ENCODE results near the gene APOA5.

APOA5 gene

DNA sequence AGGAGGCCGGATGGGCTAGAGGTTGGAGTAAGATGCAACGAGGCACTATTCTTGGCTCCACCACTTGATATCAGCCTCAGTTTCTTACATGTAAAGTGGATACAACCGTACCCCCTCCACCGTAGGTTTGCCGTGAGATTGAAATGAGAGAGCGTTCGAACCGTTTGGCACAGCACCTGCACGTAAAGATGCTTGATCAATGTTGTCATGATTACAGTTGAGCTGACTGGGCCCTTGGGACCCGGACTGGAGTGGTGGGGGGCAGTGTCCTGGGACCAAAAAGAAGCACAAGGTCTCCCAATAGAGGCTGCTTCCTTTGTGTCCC, 41.8 kb upstream of the APOA5 start:
- no peak overlapping the region for H2BK120ac ChIP-seq (ENCODE audit: low read depth, low read length)
- no peak overlapping the region for H3K4ac ChIP-seq (ENCODE audit: low read depth, low read length)
- H3K23ac ChIP-seq (ENCODE audit: low read length), result no peak overlapping the region
- H3K4me1 ChIP-seq (ENCODE audit: control insufficient read depth, low read depth, low read length), result peaks cover 8% of the 10 kb centered on the region
- no peak overlapping the region for H2BK5ac ChIP-seq (ENCODE audit: low read length)
- no peak overlapping the region for H2AK5ac ChIP-seq (ENCODE audit: low read length)
- H3K4me3 ChIP-seq (ENCODE audit: low read length), result no peak overlapping the region
- WGBS (ENCODE audit: extremely low coverage, insufficient coverage, low lambda C conversion rate), result no CpG with 5 or more reads among the region's 10 CpGs
- no peak overlapping the region for H4K5ac ChIP-seq (ENCODE audit: low read length)
- H3K79me2 ChIP-seq (ENCODE audit: control insufficient read depth, insufficient read depth, low read length), result no peaks in the 10 kb centered on the region
- H3K79me1 ChIP-seq (ENCODE audit: low read length), result no peaks in the 10 kb centered on the region
- no peak overlapping the region for H3K56ac ChIP-seq (ENCODE audit: low read length)
- no peaks in the 10 kb centered on the region for H3K27me3 ChIP-seq (ENCODE audit: insufficient read depth, low read length, poor library complexity)
- no peak overlapping the region for H3K27ac ChIP-seq (ENCODE audit: low read depth, low read length)
- DNase-seq, result no peak
- H3K36me3 ChIP-seq (ENCODE audit: control insufficient read depth, insufficient read depth, low read length), result no peaks in the 10 kb centered on the region
- H3K4me2 ChIP-seq (ENCODE audit: low read length), result no peak overlapping the region
- no peak overlapping the region for H3K9ac ChIP-seq (ENCODE audit: low read length)
- H2BK15ac ChIP-seq (replicated peaks; ENCODE audit: low read depth), result no peak overlapping the region
- H4K8ac ChIP-seq (ENCODE audit: low read depth, low read length), result no peak overlapping the region
- no peak overlapping the region for H3K18ac ChIP-seq (ENCODE audit: low read length)

DNA sequence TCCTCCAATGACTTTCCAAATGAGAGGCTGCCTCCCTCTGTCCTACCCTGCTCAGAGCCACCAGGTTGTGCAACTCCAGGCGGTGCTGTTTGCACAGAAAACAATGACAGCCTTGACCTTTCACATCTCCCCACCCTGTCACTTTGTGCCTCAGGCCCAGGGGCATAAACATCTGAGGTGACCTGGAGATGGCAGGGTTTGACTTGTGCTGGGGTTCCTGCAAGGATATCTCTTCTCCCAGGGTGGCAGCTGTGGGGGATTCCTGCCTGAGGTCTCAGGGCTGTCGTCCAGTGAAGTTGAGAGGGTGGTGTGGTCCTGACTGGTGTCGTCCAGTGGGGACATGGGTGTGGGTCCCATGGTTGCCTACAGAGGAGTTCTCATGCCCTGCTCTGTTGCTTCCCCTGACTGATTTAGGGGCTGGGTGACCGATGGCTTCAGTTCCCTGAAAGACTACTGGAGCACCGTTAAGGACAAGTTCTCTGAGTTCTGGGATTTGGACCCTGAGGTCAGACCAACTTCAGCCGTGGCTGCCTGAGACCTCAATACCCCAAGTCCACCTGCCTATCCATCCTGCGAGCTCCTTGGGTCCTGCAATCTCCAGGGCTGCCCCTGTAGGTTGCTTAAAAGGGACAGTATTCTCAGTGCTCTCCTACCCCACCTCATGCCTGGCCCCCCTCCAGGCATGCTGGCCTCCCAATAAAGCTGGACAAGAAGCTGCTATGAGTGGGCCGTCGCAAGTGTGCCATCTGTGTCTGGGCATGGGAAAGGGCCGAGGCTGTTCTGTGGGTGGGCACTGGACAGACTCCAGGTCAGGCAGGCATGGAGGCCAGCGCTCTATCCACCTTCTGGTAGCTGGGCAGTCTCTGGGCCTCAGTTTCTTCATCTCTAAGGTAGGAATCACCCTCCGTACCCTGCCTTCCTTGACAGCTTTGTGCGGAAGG, 40.9 kb upstream of the APOA5 start:
- Histone ChIP-seq H4K5ac (ENCODE audit: low read length) (no peak overlapping the region), H3K79me1 (ENCODE audit: low read length) (no peaks in the 10 kb centered on the region), H2BK15ac (replicated peaks; ENCODE audit: low read depth) (no peak overlapping the region), H3K4me1 (ENCODE audit: control insufficient read depth, low read depth, low read length) (peaks cover 6% of the 10 kb centered on the region), H2AK5ac (ENCODE audit: low read length) (no peak overlapping the region), H3K27ac (ENCODE audit: low read depth, low read length) (no peak overlapping the region), H3K18ac (ENCODE audit: low read length) (no peak overlapping the region), H3K9ac (ENCODE audit: low read length) (no peak overlapping the region), H3K79me2 (ENCODE audit: control insufficient read depth, insufficient read depth, low read length) (no peaks in the 10 kb centered on the region), H3K23ac (ENCODE audit: low read length) (no peak overlapping the region), H3K4ac (ENCODE audit: low read depth, low read length) (no peak overlapping the region), H4K8ac (ENCODE audit: low read depth, low read length) (no peak overlapping the region), H3K4me2 (ENCODE audit: low read length) (no peak overlapping the region), H3K27me3 (ENCODE audit: insufficient read depth, low read length, poor library complexity) (no peaks in the 10 kb centered on the region), H3K4me3 (ENCODE audit: low read length) (no peak overlapping the region), H3K36me3 (ENCODE audit: control insufficient read depth, insufficient read depth, low read length) (no peaks in the 10 kb centered on the region), H2BK120ac (ENCODE audit: low read depth, low read length) (no peak overlapping the region), H2BK5ac (ENCODE audit: low read length) (no peak overlapping the region), H3K56ac (ENCODE audit: low read length) (no peak overlapping the region)
- no peak for DNase-seq
- no CpG with 5 or more reads among the region's 13 CpGs for WGBS (ENCODE audit: extremely low coverage, insufficient coverage, low lambda C conversion rate)

DNA sequence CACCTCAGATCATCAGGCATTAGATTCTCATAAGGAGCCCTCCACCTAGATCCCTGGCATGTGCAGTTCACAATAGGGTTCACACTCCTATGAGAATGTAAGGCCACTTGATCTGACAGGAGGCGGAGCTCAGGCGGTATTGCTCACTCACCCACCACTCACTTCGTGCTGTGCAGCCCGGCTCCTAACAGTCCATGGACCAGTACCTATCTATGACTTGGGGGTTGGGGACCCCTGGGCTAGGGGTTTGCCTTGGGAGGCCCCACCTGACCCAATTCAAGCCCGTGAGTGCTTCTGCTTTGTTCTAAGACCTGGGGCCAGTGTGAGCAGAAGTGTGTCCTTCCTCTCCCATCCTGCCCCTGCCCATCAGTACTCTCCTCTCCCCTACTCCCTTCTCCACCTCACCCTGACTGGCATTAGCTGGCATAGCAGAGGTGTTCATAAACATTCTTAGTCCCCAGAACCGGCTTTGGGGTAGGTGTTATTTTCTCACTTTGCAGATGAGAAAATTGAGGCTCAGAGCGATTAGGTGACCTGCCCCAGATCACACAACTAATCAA, 40.2 kb upstream of the APOA5 start:
- Histone ChIP-seq H3K4ac (ENCODE audit: low read depth, low read length) (no peak overlapping the region), H2AK5ac (ENCODE audit: low read length) (no peak overlapping the region), H3K4me3 (ENCODE audit: low read length) (no peak overlapping the region), H4K5ac (ENCODE audit: low read length) (no peak overlapping the region), H2BK5ac (ENCODE audit: low read length) (no peak overlapping the region), H3K56ac (ENCODE audit: low read length) (no peak overlapping the region), H3K36me3 (ENCODE audit: control insufficient read depth, insufficient read depth, low read length) (no peaks in the 10 kb centered on the region), H3K23ac (ENCODE audit: low read length) (no peak overlapping the region), H3K4me2 (ENCODE audit: low read length) (no peak overlapping the region), H3K79me2 (ENCODE audit: control insufficient read depth, insufficient read depth, low read length) (no peaks in the 10 kb centered on the region), H3K18ac (ENCODE audit: low read length) (no peak overlapping the region), H3K4me1 (ENCODE audit: control insufficient read depth, low read depth, low read length) (peaks cover 2% of the 10 kb centered on the region), H3K27me3 (ENCODE audit: insufficient read depth, low read length, poor library complexity) (no peaks in the 10 kb centered on the region), H3K79me1 (ENCODE audit: low read length) (no peaks in the 10 kb centered on the region), H3K27ac (ENCODE audit: low read depth, low read length) (no peak overlapping the region), H2BK15ac (replicated peaks; ENCODE audit: low read depth) (no peak overlapping the region), H3K9ac (ENCODE audit: low read length) (no peak overlapping the region), H2BK120ac (ENCODE audit: low read depth, low read length) (no peak overlapping the region), H4K8ac (ENCODE audit: low read depth, low read length) (no peak overlapping the region)
- no CpG with 5 or more reads among the region's 7 CpGs for WGBS (ENCODE audit: extremely low coverage, insufficient coverage, low lambda C conversion rate)
- DNase-seq, result no peak

DNA sequence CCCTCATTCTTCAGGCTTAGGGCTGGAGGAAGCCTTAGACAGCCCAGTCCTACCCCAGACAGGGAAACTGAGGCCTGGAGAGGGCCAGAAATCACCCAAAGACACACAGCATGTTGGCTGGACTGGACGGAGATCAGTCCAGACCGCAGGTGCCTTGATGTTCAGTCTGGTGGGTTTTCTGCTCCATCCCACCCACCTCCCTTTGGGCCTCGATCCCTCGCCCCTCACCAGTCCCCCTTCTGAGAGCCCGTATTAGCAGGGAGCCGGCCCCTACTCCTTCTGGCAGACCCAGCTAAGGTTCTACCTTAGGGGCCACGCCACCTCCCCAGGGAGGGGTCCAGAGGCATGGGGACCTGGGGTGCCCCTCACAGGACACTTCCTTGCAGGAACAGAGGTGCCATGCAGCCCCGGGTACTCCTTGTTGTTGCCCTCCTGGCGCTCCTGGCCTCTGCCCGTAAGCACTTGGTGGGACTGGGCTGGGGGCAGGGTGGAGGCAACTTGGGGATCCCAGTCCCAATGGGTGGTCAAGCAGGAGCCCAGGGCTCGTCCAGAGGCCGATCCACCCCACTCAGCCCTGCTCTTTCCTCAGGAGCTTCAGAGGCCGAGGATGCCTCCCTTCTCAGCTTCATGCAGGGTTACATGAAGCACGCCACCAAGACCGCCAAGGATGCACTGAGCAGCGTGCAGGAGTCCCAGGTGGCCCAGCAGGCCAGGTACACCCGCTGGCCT, 38.7 kb upstream of the APOA5 start:
- Histone ChIP-seq H3K4ac (ENCODE audit: low read depth, low read length) (no peak overlapping the region), H3K9ac (ENCODE audit: low read length) (no peak overlapping the region), H3K79me2 (ENCODE audit: control insufficient read depth, insufficient read depth, low read length) (no peaks in the 10 kb centered on the region), H3K23ac (ENCODE audit: low read length) (no peak overlapping the region), H2BK15ac (replicated peaks; ENCODE audit: low read depth) (no peak overlapping the region), H3K27me3 (ENCODE audit: insufficient read depth, low read length, poor library complexity) (no peaks in the 10 kb centered on the region), H3K4me2 (ENCODE audit: low read length) (no peak overlapping the region), H3K79me1 (ENCODE audit: low read length) (no peaks in the 10 kb centered on the region), H2BK120ac (ENCODE audit: low read depth, low read length) (no peak overlapping the region), H4K5ac (ENCODE audit: low read length) (no peak overlapping the region), H3K27ac (ENCODE audit: low read depth, low read length) (no peak overlapping the region), H3K36me3 (ENCODE audit: control insufficient read depth, insufficient read depth, low read length) (no peaks in the 10 kb centered on the region), H3K18ac (ENCODE audit: low read length) (no peak overlapping the region), H2AK5ac (ENCODE audit: low read length) (no peak overlapping the region), H2BK5ac (ENCODE audit: low read length) (no peak overlapping the region), H4K8ac (ENCODE audit: low read depth, low read length) (no peak overlapping the region), H3K56ac (ENCODE audit: low read length) (no peak overlapping the region), H3K4me1 (ENCODE audit: control insufficient read depth, low read depth, low read length) (peaks cover 1% of the 10 kb centered on the region), H3K4me3 (ENCODE audit: low read length) (no peak overlapping the region)
- WGBS (ENCODE audit: extremely low coverage, insufficient coverage, low lambda C conversion rate), result no CpG with 5 or more reads among the region's 17 CpGs
- no peak for DNase-seq

DNA sequence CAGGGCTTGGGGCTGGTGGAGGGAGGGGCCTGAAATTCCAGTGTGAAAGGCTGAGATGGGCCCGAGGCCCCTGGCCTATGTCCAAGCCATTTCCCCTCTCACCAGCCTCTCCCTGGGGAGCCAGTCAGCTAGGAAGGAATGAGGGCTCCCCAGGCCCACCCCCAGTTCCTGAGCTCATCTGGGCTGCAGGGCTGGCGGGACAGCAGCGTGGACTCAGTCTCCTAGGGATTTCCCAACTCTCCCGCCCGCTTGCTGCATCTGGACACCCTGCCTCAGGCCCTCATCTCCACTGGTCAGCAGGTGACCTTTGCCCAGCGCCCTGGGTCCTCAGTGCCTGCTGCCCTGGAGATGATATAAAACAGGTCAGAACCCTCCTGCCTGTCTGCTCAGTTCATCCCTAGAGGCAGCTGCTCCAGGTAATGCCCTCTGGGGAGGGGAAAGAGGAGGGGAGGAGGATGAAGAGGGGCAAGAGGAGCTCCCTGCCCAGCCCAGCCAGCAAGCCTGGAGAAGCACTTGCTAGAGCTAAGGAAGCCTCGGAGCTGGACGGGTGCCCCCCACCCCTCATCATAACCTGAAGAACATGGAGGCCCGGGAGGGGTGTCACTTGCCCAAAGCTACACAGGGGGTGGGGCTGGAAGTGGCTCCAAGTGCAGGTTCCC, 38.0 kb upstream of the APOA5 start, which contains the start of gene APOC3:
APOC3 (plus strand) TSS at position 383 of the 659 bp plus-strand sequence. CDS start 676 bp downstream, outside the sequence.
- DNase-seq, result no peak
- H3K4me1 ChIP-seq (ENCODE audit: control insufficient read depth, low read depth, low read length), result no peaks in the 10 kb centered on the region
- H2BK5ac ChIP-seq (ENCODE audit: low read length), result no peak within 1 kb of the TSS
- H3K9ac ChIP-seq (ENCODE audit: low read length), result no peak within 1 kb of the TSS
- no peak within 1 kb of the TSS for H3K18ac ChIP-seq (ENCODE audit: low read length)
- no peak within 1 kb of the TSS for H2AK5ac ChIP-seq (ENCODE audit: low read length)
- no peak within 1 kb of the TSS for H3K4ac ChIP-seq (ENCODE audit: low read depth, low read length)
- no peaks in the 10 kb centered on the region for H3K79me2 ChIP-seq (ENCODE audit: control insufficient read depth, insufficient read depth, low read length)
- H3K56ac ChIP-seq (ENCODE audit: low read length), result no peak within 1 kb of the TSS
- no peak within 1 kb of the TSS for H3K4me3 ChIP-seq (ENCODE audit: low read length)
- H3K27ac ChIP-seq (ENCODE audit: low read depth, low read length), result no peak within 1 kb of the TSS
- no peak within 1 kb of the TSS for H2BK120ac ChIP-seq (ENCODE audit: low read depth, low read length)
- H3K23ac ChIP-seq (ENCODE audit: low read length), result no peak within 1 kb of the TSS
- no CpG with 5 or more reads among the region's 9 CpGs for WGBS (ENCODE audit: extremely low coverage, insufficient coverage, low lambda C conversion rate)
- H3K36me3 ChIP-seq (ENCODE audit: control insufficient read depth, insufficient read depth, low read length), result no peaks in the 10 kb centered on the region
- H3K4me2 ChIP-seq (ENCODE audit: low read length), result no peak within 1 kb of the TSS
- no peak within 1 kb of the TSS for H2BK15ac ChIP-seq (replicated peaks; ENCODE audit: low read depth)
- H4K5ac ChIP-seq (ENCODE audit: low read length), result no peak within 1 kb of the TSS
- H4K8ac ChIP-seq (ENCODE audit: low read depth, low read length), result no peak within 1 kb of the TSS
- H3K79me1 ChIP-seq (ENCODE audit: low read length), result no peaks in the 10 kb centered on the region
- H3K27me3 ChIP-seq (ENCODE audit: insufficient read depth, low read length, poor library complexity), result no peaks in the 10 kb centered on the region

Measured in mesendoderm (in vitro differentiated cells).